ENCODE results near the gene ELP4. TPM values are rescaled to one million over a fixed set of nuclear protein-coding genes. Genes with fewer than 3 reads are reported as not detected.

Gene ELP4
- total RNA-seq, 3 donors from 2014 or later = 22.2 to 36.1 (median 24.6) TPM

DNA sequence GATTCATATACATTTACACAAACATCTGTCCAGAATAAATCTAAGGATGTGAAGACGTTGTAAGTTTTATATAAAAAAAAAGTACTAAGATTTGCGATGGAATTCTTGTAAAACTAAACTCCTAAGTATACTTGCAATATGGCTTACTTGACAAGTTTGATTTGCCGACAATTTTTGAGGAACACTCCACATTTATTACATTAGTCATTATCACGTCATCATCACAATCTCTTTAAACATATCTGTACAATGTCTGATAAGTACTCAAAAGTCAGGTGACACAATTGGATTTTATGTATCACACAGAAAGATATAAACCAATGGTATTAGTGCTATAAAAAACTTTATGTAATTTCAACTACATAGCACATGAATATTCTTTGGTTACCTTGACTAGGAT, 30.5 kb upstream of the ELP4 start:
- Histone ChIP-seq H3K4me3 (no peak overlapping the region), H3K27me3 (no peaks in the 10 kb centered on the region), H3K27ac (no peak overlapping the region), H3K9me3 (no peaks in the 10 kb centered on the region), H3K4me1 (no peaks in the 10 kb centered on the region), H3K36me3 (no peaks in the 10 kb centered on the region)
- DNase-seq (ENCODE audit: low spot score in 2 of 2) = no peak
- intact Hi-C loops (cut with DNase I; ENCODE audit: low total_unique reads) = no loop called here
- TF ChIP-seq POLR2AphosphoS5 (IDR thresholded peaks at IDR 0.05) (no peak), POLR2A (IDR thresholded peaks at IDR 0.05) (no peak)
- TF ChIP-seq, protein P1, sequence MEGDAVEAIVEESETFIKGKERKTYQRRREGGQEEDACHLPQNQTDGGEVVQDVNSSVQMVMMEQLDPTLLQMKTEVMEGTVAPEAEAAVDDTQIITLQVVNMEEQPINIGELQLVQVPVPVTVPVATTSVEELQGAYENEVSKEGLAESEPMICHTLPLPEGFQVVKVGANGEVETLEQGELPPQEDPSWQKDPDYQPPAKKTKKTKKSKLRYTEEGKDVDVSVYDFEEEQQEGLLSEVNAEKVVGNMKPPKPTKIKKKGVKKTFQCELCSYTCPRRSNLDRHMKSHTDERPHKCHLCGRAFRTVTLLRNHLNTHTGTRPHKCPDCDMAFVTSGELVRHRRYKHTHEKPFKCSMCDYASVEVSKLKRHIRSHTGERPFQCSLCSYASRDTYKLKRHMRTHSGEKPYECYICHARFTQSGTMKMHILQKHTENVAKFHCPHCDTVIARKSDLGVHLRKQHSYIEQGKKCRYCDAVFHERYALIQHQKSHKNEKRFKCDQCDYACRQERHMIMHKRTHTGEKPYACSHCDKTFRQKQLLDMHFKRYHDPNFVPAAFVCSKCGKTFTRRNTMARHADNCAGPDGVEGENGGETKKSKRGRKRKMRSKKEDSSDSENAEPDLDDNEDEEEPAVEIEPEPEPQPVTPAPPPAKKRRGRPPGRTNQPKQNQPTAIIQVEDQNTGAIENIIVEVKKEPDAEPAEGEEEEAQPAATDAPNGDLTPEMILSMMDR (IDR thresholded peaks at IDR 0.05) = no peak

DNA sequence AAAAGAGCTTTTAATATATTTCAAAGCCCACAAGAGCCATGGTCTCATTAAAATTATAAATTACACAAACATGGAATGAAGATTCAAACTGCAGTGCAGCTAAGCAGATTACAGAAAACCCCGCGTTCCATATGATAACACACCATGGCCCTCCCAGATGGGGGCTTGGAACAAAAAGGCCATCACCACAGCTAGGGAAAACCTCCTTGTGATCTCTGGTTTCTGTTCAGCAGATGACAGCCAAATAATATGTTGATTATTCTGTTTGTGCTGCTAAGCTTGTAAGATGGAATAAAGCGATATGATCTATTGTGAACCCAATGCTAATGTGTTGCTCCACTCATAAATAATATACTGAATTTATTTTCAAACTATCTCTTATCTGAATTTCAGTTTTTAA, 28.6 kb upstream of the ELP4 start:
- Histone ChIP-seq H3K27ac (no peak overlapping the region), H3K27me3 (no peaks in the 10 kb centered on the region), H3K4me3 (no peak overlapping the region), H3K4me1 (no peaks in the 10 kb centered on the region), H3K9me3 (no peaks in the 10 kb centered on the region), H3K36me3 (no peaks in the 10 kb centered on the region)
- intact Hi-C loops (cut with DNase I; ENCODE audit: low total_unique reads) = no loop called here
- no peak for TF ChIP-seq POLR2AphosphoS5 (IDR thresholded peaks at IDR 0.05)
- TF ChIP-seq, protein P1 (IDR thresholded peaks at IDR 0.05) = no peak
- no peak for TF ChIP-seq POLR2A (IDR thresholded peaks at IDR 0.05)
- DNase-seq (ENCODE audit: low spot score in 2 of 2) = no peak

DNA sequence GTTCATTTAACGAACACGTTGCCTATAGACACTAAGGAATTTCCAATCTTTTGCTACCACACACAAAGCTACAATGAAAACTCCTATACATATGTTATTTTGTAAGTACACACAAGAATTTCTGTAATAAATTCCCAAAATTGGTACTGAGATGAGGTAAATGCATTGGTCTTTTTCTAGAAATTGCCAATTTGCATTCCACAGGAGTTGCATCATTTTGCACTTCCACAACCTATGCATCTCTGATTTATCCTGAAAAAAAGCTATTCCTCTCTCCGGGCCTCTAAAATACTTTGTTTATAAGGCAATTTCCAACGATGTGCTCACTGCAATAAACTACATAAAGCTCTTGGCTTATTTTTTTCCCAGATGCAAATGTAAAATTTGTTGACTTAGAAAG, 25.1 kb upstream of the ELP4 start:
- Histone ChIP-seq H3K9me3 (no peaks in the 10 kb centered on the region), H3K4me1 (no peaks in the 10 kb centered on the region), H3K27me3 (no peaks in the 10 kb centered on the region), H3K4me3 (no peak overlapping the region), H3K36me3 (no peaks in the 10 kb centered on the region), H3K27ac (no peak overlapping the region)
- intact Hi-C loops (cut with DNase I; ENCODE audit: low total_unique reads) = no loop called here
- TF ChIP-seq POLR2AphosphoS5 (IDR thresholded peaks at IDR 0.05) (no peak), POLR2A (IDR thresholded peaks at IDR 0.05) (no peak)
- TF ChIP-seq, protein P1 (IDR thresholded peaks at IDR 0.05) = no peak
- DNase-seq (ENCODE audit: low spot score in 2 of 2) = no peak

DNA sequence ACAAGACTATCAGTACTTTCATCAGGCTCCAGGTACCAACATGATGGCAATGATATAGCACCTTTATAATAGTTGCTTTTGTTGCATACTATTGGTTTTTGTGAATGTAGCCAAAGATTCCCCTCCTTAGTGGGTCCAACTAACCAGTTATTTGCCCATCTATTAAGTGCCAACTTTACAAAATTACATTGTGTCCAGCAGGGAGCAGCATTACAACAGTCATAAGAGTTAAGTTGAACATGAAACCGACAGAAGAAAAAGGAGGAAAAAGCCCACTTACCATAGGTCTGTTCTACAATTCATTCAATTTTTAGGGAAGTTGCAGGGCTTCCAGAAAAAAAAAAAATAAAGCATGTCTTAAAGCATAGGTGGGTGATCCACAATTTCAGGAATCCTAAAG, 21.7 kb upstream of the ELP4 start:
- no peak overlapping the region for H3K27ac ChIP-seq
- no peaks in the 10 kb centered on the region for H3K36me3 ChIP-seq
- TF ChIP-seq, protein P1 (IDR thresholded peaks at IDR 0.05) = peak in 1 of 3 donors; percentile 37
- TF ChIP-seq POLR2A (IDR thresholded peaks at IDR 0.05) (no peak), POLR2AphosphoS5 (IDR thresholded peaks at IDR 0.05) (no peak)
- H3K9me3 ChIP-seq = no peaks in the 10 kb centered on the region
- H3K4me1 ChIP-seq = no peaks in the 10 kb centered on the region
- no peak for DNase-seq (ENCODE audit: low spot score in 2 of 2)
- intact Hi-C loops (cut with DNase I; ENCODE audit: low total_unique reads) = no loop called here
- H3K27me3 ChIP-seq = no peaks in the 10 kb centered on the region
- no peak overlapping the region for H3K4me3 ChIP-seq

DNA sequence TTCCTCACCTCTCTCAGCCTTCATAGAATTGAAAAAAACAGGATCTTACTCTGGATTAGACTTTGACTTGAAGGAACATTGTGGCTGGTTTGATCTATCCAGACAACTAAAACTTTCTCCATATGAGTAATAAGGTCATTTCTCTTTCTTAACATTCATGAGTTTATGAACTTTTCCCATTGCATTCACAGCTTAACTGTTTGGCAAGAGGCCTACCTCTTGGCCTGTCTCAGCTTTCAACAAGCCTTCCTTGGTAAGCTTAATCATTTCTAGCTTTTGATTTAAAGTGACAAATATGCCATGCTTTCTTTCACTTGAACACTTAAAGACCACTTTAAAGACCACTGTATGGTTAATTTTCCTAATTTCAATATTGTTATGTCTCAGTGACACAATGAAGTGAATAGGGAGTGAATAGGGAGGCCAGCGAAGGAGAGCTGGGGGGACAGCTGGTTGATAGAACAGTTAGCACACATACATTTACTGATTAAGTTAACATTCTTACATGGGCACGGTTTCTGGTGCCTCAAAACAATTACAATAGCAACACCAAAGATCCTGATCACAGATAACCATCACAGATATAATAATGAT, 17.1 kb upstream of the ELP4 start:
- intact Hi-C loops (cut with DNase I; ENCODE audit: low total_unique reads) = no loop called here
- no peaks in the 10 kb centered on the region for H3K27me3 ChIP-seq
- H3K36me3 ChIP-seq = no peaks in the 10 kb centered on the region
- H3K9me3 ChIP-seq = no peaks in the 10 kb centered on the region
- no peak overlapping the region for H3K4me3 ChIP-seq
- DNase-seq (ENCODE audit: low spot score in 2 of 2) = no peak
- no peak overlapping the region for H3K27ac ChIP-seq
- TF ChIP-seq POLR2AphosphoS5 (IDR thresholded peaks at IDR 0.05) = no peak
- TF ChIP-seq POLR2A (IDR thresholded peaks at IDR 0.05) = no peak
- TF ChIP-seq, protein P1 (IDR thresholded peaks at IDR 0.05) = no peak
- no peaks in the 10 kb centered on the region for H3K4me1 ChIP-seq

Data from breast epithelium (tissue), 4 donors.